Subcutaneous adipose tissue (tissue), 4 donors: Measurements from ENCODE around the gene CD79B. TPM values are rescaled to one million over a fixed set of nuclear protein-coding genes. Genes with fewer than 3 reads are reported as not detected.
"Not testable (repeated sequence)": the region's sequence is repeated elsewhere in the genome, so short reads cannot be mapped to it uniquely, and the experiment has no call there.

Source experiments
- CTCF ChIP-seq: fragments of 450-650 bp; IDR thresholded peaks from one replicate; pipeline ENCODE4 v1.5.1; 2016; ENCODE audit warnings: low read depth, mild to moderate bottlenecking, control low read depth, antibody characterized with exemption, moderate library complexity
- total RNA-seq, 4 donors: library from RNA; depleted of rRNA; stranded (reverse); fragments of >200 nt; gene quantifications; one replicate each; pipeline ENCODE4 v1.1.0, GENCODE V29; 2016

The CD79B gene
- total RNA-seq, 4 donors from 2014 or later, result 3.1 to 4.6 (median 3.8) TPM

GRCh38 chr17:63919311-63919723, 12.8 kb downstream of the CD79B start:
- no peak for TF ChIP-seq CTCF

- TF ChIP-seq CTCF, result not testable (repeated sequence)
Measured at GRCh38 chr17:63918789-63919305, 13.3 kb downstream of the CD79B start, which contains the start of gene GH1. GH1 (minus strand) TSS chr17:63918839; CDS start chr17:63918776, 63 bp downstream.

- TF ChIP-seq CTCF, result no peak
Measured at GRCh38 chr17:63918305-63918704, 13.8 kb downstream of the CD79B start.

GRCh38 chr17:63917646-63918045, 14.5 kb downstream of the CD79B start:
- TF ChIP-seq CTCF, result no peak

- TF ChIP-seq CTCF, result no peak
Measured at GRCh38 chr17:63916566-63917185, 15.5 kb downstream of the CD79B start.

- TF ChIP-seq CTCF, result no peak
Measured at GRCh38 chr17:63914471-63914870, 17.7 kb downstream of the CD79B start.

- TF ChIP-seq CTCF, result no peak
Measured at GRCh38 chr17:63911657-63912100, 20.5 kb downstream of the CD79B start.
